Nephron progenitor cell (in vitro differentiated cells): Measurements from ENCODE around the gene DRAP1.
"Not testable (repeated sequence)": the region's sequence is repeated elsewhere in the genome, so short reads cannot be mapped to it uniquely, and the experiment has no call there.

Source experiments
- DNase-seq: peaks from one replicate; pipeline ENCODE4 v3.0.0; 2021
- H3K27ac Mint-ChIP-seq: 2 replicates; pipeline ENCODE4 v1.8.0; 2021; ENCODE audit warnings: mild to moderate bottlenecking, moderate library complexity, mixed read lengths
- H3K27me3 Mint-ChIP-seq: 2 replicates; pipeline ENCODE4 v1.8.0; 2021; ENCODE audit warnings: mild to moderate bottlenecking, low read depth, mixed read lengths; ENCODE audit not compliant: poor library complexity
- H3K36me3 Mint-ChIP-seq: 2 replicates; pipeline ENCODE4 v1.8.0; 2021; ENCODE audit warnings: low read depth, mixed read lengths
- H3K4me1 Mint-ChIP-seq: 2 replicates; pipeline ENCODE4 v1.8.0; 2021; ENCODE audit warnings: mixed read lengths
- H3K4me3 Mint-ChIP-seq: 2 replicates; pipeline ENCODE4 v1.8.0; 2021; ENCODE audit warnings: mild to moderate bottlenecking, moderate library complexity, mixed read lengths
- H3K9me3 Mint-ChIP-seq: 2 replicates; pipeline ENCODE4 v1.8.0; 2021; ENCODE audit warnings: mild to moderate bottlenecking, moderate library complexity, mixed read lengths
- TF ChIP-seq, protein P1 (sequence below): fragments of 200-600 bp; sonication (generic); IDR thresholded peaks from 2 replicates; pipeline ENCODE4 v1.5.0; 2021; ENCODE audit warnings: antibody characterized with exemption

The DRAP1 gene

DNA sequence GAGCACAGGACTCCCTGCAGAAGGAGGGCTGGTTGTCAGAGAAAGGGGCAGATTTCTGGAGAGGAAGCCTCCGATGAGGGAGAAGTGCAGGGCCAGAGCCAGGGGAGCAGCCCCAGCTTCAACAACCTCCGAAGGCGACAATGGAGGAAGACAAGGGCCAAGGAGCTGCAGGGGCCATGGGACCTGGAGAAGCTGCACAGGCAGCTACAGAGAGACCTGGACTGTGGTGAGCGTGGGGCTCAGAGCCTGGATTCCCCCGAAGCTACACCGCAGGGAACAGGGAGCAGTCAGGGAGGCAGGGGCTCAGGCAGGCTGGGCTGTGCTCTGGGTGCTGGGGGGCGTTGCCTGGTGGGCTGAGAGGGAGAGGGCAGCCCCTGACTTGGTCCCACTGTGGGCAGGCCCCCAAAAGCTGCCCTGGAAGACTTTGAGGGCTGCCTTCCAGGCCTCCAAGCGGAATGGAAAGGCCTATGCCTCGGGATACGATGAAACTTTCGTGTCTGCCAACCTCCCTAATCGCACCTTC lies 28.4 kb downstream of the DRAP1 start:
- H3K4me1 Mint-ChIP-seq = peaks cover 19% of the 10 kb centered on the region
- H3K36me3 Mint-ChIP-seq = no peaks in the 10 kb centered on the region
- no peak overlapping the region for H3K4me3 Mint-ChIP-seq
- H3K9me3 Mint-ChIP-seq = no peaks in the 10 kb centered on the region
- no peak overlapping the region for H3K27ac Mint-ChIP-seq
- H3K27me3 Mint-ChIP-seq = peaks cover 13% of the 10 kb centered on the region
- no peak for DNase-seq
- TF ChIP-seq, protein P1, sequence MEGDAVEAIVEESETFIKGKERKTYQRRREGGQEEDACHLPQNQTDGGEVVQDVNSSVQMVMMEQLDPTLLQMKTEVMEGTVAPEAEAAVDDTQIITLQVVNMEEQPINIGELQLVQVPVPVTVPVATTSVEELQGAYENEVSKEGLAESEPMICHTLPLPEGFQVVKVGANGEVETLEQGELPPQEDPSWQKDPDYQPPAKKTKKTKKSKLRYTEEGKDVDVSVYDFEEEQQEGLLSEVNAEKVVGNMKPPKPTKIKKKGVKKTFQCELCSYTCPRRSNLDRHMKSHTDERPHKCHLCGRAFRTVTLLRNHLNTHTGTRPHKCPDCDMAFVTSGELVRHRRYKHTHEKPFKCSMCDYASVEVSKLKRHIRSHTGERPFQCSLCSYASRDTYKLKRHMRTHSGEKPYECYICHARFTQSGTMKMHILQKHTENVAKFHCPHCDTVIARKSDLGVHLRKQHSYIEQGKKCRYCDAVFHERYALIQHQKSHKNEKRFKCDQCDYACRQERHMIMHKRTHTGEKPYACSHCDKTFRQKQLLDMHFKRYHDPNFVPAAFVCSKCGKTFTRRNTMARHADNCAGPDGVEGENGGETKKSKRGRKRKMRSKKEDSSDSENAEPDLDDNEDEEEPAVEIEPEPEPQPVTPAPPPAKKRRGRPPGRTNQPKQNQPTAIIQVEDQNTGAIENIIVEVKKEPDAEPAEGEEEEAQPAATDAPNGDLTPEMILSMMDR = no peak

DNA sequence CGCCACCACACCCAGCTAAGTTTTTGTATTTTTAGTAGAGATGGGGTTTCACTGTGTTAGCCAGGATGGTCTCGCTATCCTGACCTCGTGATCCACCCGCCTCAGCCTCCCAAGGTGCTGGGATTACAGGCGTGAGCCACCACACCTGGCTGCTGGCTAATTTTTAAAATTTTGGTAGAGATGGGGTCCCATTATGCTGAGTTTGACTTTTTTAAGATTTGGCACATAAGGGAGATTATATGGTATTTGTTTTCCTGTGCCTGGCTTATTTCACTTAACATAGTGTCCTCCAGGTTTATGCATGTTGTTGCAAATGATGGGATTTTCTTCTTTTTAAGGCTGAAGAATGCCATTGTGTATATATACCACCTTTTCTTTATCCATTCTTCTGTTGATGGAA lies 31.5 kb downstream of the DRAP1 start:
- peaks cover 18% of the 10 kb centered on the region for H3K27me3 Mint-ChIP-seq
- H3K4me3 Mint-ChIP-seq, DNase-seq, H3K36me3 Mint-ChIP-seq, H3K4me1 Mint-ChIP-seq, H3K27ac Mint-ChIP-seq, H3K9me3 Mint-ChIP-seq: not testable (repeated sequence)

DNA sequence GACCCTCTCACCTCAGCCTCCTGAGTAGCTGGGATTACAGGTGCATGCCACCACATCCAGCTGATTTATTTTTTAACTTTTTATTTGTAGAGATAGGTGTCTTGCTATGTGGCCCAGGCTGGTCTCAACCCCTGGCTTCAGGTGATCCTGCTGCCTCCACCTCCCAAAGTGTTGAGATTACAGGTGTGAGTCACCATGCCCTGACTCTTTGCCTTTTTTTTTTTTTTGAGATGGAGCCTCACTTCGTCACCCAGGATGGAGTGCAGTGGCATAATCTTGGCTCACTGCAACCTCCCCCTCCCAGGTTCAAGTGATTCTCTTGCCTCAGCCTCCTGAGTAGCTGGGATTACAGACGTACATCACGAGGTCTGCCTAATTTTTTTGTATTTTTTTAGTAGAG lies 32.4 kb downstream of the DRAP1 start:
- H3K9me3 Mint-ChIP-seq, H3K4me1 Mint-ChIP-seq: not testable (repeated sequence)

DNA sequence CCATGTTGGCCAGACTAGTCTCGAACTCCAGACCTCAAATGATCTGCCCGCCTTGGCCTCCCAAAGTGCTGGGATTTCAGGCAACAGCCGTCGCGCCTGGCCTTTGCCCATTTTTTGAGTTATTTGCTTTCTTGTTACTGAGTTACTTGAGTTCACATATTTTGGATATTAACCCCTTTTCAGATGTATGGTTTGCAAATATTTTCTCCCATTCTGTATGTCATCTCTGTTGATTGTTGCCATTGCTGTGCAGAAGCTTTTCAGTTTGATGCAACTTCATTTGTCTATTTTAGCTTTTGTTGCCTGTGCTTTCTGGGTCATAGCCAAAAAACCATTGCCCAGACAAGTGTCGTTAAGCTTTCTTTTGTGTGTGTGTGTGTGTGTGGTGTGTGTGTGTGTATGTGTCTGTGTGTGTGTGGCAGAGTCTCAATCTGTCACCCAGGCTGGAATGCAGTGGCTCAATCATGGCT lies 32.9 kb downstream of the DRAP1 start:
- H3K4me3 Mint-ChIP-seq = no peak overlapping the region
- no peak overlapping the region for H3K27ac Mint-ChIP-seq
- DNase-seq = no peak
- H3K4me1 Mint-ChIP-seq = no peaks in the 10 kb centered on the region
- peaks cover 23% of the 10 kb centered on the region for H3K27me3 Mint-ChIP-seq
- no peaks in the 10 kb centered on the region for H3K36me3 Mint-ChIP-seq
- TF ChIP-seq, protein P1 = no peak
- H3K9me3 Mint-ChIP-seq = no peaks in the 10 kb centered on the region

More for the DNA sequence above, 32.4 kb downstream of the DRAP1 start:
- H3K4me3 Mint-ChIP-seq, H3K27ac Mint-ChIP-seq, DNase-seq, H3K36me3 Mint-ChIP-seq: not testable (repeated sequence)
- peaks cover 22% of the 10 kb centered on the region for H3K27me3 Mint-ChIP-seq

DNA sequence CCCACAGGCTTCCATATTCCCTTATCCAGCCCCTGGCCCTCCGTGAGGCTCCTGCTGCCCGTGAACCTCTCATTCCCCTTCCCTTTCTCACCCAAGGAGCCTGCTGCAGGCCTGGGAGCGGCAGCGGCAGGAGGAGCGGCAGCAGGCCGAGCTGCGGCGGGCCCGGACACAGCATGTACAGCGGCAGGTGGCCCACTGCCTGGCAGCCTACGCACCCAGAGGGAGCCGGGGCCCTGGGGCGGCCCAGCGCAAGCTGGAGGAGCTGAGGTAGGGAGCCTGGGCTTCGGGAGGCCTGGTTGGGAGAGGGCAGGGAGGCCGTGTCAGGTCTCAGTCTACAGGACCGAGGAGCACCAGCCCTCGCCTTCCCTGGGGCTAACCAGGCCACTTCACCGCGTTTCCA lies 34.2 kb downstream of the DRAP1 start:
- Mint-ChIP-seq H3K4me1 (peaks cover 5% of the 10 kb centered on the region), H3K36me3 (no peaks in the 10 kb centered on the region)

DNA sequence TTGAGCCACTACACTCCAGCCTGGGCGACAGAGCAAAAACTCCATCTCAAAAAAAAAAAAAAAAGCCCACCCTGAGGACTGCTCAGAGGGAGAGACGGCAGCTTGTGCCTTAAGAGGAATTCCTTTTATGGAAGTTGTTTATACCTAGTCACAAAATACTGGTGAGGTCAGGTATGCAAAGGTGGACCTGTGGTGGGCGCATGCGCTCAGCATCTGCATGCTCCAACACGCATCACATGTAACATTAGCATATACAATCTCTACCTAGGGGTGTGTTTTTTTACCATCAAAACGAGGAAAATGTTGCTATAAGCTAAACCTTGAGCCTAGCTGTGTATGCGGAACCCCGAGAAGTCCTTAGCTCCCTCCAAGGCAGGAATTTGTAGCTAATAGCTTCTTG lies 35.5 kb downstream of the DRAP1 start:
- no peak overlapping the region for H3K4me3 Mint-ChIP-seq
- TF ChIP-seq, protein P1 = no peak
- peaks cover 16% of the 10 kb centered on the region for H3K27me3 Mint-ChIP-seq
- H3K4me1 Mint-ChIP-seq = peaks cover 18% of the 10 kb centered on the region
- no peak overlapping the region for H3K27ac Mint-ChIP-seq
- no peak for DNase-seq
- H3K9me3 Mint-ChIP-seq = no peaks in the 10 kb centered on the region
- no peaks in the 10 kb centered on the region for H3K36me3 Mint-ChIP-seq

More for the DNA sequence above, 34.2 kb downstream of the DRAP1 start:
- TF ChIP-seq, protein P1 = no peak
- Mint-ChIP-seq H3K27ac (no peak overlapping the region), H3K4me3 (no peak overlapping the region), H3K9me3 (no peaks in the 10 kb centered on the region), H3K27me3 (peaks cover 17% of the 10 kb centered on the region)
- DNase-seq = no peak

DNA sequence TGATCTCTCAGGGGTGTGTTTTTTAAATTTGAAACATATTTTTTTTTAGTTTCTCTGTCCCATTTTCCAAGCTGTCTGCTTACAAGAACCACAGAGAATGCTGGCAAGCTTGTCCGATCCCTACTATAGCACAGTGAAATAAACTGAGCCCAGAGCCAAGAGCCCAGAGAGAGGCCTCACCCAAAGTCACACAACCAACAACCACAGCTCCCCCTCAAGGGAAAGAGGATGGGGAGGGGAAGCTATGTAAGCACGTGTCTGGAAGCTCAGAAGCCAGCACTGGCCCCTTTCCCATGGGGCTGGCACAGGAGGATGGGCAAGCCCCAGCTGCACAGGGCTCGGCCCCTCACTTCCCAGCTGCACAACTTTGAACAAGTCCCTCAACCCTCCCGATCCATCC lies 39.1 kb downstream of the DRAP1 start:
- Mint-ChIP-seq H3K9me3 (no peaks in the 10 kb centered on the region), H3K4me3 (no peak overlapping the region)
- no peak for DNase-seq

More for the DNA sequence above, 39.1 kb downstream of the DRAP1 start:
- H3K27ac Mint-ChIP-seq = no peak overlapping the region
- H3K4me1 Mint-ChIP-seq = peaks cover 43% of the 10 kb centered on the region
- TF ChIP-seq, protein P1 = no peak
- no peaks in the 10 kb centered on the region for H3K36me3 Mint-ChIP-seq
- H3K27me3 Mint-ChIP-seq = peaks cover 12% of the 10 kb centered on the region
